Measurements from ENCODE around the gene TSSC4.

DNA sequence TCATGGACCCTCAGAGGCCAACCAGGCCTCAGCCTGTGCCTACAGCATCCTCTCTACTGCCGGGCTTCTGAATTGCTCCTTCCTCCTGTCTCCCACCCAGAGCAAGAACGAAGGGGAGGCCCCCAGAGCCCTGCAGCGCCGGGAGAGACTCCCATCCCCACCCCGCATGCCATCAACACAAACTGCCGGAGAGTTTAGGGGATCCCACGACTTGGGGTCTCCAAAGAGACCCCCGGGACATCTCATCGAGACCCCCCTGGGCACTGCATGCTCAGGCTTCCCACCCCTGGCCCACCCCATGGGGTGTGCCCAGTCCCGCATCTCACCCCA is 31.7 kb upstream of the TSSC4 start:
- TF ChIP-seq, protein P1, sequence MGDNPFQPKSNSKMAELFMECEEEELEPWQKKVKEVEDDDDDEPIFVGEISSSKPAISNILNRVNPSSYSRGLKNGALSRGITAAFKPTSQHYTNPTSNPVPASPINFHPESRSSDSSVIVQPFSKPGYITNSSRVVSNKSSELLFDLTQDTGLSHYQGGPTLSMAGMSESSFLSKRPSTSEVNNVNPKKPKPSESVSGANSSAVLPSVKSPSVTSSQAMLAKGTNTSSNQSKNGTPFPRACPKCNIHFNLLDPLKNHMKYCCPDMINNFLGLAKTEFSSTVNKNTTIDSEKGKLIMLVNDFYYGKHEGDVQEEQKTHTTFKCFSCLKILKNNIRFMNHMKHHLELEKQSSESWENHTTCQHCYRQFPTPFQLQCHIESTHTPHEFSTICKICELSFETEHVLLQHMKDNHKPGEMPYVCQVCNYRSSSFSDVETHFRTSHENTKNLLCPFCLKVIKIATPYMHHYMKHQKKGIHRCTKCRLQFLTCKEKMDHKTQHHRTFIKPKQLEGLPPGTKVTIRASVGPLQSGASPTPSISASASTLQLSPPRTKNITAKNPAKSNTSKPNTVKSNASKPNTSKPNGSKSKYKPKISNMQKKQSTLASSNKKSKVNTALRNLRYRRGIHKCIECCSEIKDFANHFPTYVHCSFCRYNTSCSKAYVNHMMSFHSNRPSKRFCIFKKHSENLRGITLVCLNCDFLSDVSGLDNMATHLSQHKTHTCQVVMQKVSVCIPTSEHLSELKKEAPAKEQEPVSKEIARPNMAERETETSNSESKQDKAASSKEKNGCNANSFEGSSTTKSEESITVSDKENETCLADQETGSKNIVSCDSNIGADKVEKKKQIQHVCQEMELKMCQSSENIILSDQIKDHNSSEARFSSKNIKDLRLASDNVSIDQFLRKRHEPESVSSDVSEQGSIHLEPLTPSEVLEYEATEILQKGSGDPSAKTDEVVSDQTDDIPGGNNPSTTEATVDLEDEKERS (tag by site-specific recombination; IDR thresholded peaks at IDR 0.05): no peak
- TF ChIP-seq MYNN (tag by site-specific recombination; IDR thresholded peaks at IDR 0.05; ENCODE audit: borderline replicate concordance): no peak
- TF ChIP-seq, protein P2, sequence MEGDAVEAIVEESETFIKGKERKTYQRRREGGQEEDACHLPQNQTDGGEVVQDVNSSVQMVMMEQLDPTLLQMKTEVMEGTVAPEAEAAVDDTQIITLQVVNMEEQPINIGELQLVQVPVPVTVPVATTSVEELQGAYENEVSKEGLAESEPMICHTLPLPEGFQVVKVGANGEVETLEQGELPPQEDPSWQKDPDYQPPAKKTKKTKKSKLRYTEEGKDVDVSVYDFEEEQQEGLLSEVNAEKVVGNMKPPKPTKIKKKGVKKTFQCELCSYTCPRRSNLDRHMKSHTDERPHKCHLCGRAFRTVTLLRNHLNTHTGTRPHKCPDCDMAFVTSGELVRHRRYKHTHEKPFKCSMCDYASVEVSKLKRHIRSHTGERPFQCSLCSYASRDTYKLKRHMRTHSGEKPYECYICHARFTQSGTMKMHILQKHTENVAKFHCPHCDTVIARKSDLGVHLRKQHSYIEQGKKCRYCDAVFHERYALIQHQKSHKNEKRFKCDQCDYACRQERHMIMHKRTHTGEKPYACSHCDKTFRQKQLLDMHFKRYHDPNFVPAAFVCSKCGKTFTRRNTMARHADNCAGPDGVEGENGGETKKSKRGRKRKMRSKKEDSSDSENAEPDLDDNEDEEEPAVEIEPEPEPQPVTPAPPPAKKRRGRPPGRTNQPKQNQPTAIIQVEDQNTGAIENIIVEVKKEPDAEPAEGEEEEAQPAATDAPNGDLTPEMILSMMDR (tag by site-specific recombination; IDR thresholded peaks at IDR 0.05): no peak
- TF ChIP-seq, protein P3, sequence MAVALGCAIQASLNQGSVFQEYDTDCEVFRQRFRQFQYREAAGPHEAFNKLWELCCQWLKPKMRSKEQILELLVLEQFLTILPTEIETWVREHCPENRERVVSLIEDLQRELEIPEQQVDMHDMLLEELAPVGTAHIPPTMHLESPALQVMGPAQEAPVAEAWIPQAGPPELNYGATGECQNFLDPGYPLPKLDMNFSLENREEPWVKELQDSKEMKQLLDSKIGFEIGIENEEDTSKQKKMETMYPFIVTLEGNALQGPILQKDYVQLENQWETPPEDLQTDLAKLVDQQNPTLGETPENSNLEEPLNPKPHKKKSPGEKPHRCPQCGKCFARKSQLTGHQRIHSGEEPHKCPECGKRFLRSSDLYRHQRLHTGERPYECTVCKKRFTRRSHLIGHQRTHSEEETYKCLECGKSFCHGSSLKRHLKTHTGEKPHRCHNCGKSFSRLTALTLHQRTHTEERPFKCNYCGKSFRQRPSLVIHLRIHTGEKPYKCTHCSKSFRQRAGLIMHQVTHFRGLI (tag by site-specific recombination; IDR thresholded peaks at IDR 0.05): no peak
- no peak for TF ChIP-seq SP2 (tag by site-specific recombination; IDR thresholded peaks at IDR 0.05)
- TF ChIP-seq GLIS2 (tag by site-specific recombination; IDR thresholded peaks at IDR 0.05): no peak
- no peak for TF ChIP-seq ZNF112 (tag by site-specific recombination; IDR thresholded peaks at IDR 0.05)
